NCI-H748 (cell line): ENCODE results near the gene LRGUK.

Source experiments
- DNase-seq: peaks from one replicate; lab custom pipeline; 2025; ENCODE audit not compliant: unreplicated experiment; lab: John Stamatoyannopoulos, UW

The LRGUK gene

DNA sequence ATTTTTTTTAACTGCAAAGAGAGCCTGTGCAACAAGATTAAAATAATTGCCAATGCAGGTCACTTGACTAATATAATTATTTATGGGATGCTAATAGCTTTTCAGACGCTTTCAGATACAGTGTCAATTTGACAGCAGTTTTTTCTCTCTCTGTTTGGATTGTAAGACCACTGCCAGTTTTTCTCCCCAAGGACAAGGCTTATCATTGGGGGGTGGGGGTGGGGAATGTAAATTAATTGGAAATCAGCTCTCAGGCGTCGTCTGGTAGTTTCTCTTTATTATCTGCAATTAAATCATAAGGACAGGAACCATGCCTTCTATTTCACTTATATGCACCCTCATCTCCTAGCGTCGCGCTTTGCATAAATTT lies 559 bp upstream of the LRGUK start:
- DNase-seq = no peak

- no peak for DNase-seq
Observed at GRCh38 chr7:134128829-134129228, 1.7 kb downstream of the LRGUK start.

- no peak for DNase-seq
Observed at GRCh38 chr7:134129856-134130523, 2.9 kb downstream of the LRGUK start.

DNA sequence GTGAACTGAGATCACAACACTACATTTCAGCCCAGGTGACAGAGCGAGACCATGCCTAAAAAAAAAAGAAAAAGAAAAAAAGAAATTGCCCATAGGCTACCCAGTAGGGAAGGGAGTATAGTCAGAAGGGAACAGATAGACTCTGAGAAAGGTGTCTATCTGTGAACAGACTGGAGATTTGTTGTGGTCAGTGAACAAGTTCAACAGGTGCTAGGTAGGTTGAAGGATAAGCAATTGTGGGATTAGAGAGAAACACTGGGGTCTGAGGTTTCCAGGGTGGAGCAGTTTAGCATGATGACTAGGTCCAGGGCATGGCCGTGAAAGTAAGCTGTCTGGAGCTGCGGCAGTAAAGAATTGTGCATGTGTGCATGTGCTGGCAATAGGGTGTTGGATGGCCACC lies 6.9 kb downstream of the LRGUK start:
- DNase-seq = no peak

GRCh38 chr7:134140889-134141867 lies 14.0 kb downstream of the LRGUK start:
- DNase-seq = peak; percentile 59

DNA sequence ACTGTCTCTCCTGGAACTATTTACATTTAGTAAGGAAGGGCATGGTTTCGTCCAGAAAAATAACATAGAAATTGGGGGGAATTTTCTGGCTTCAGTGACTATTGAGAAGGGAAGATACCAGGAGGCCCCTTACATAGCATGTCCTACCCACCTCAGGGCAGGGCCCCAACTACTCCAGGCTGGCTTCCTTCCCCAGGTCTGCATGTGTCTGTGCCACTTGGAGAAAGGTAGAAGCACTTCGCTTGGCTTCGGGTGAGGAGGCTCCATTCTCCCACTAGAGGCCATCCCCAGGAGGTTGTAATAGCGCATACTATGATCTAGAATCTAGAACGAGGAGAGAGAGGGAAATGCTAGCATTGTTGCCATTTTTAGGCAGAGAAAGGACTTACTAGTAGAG lies 14.7 kb downstream of the LRGUK start:
- DNase-seq = no peak

DNA sequence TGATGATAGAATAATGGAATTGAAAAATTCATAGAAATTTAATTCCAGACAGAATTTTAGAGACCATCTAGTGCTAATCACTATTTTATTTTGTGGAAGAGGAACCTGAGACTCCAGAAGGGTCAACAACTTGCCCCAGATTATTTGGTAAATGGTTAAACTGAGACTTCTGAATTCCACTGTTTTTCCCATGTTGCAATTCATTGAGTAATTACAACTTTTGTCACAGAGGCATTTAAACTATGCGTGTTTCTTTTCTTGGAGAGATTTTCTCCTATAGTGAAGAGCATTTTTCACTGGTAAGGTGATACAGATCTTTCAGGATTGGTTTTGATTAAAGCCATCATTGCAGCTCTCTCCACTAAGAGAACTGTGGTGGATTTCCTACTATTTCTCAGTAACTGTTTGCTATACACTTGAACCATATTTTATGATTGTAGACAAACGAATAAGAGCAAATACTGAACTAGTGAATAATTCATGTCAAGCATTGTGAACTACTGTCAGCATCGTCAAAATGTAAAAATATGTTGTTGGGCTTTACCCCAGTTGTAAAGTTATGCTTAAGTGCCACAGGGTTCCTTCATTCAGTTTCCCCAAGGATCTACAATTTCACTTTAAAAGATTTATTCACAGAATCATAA lies 26.5 kb downstream of the LRGUK start:
- DNase-seq = no peak

GRCh38 chr7:134154581-134155130 lies 27.5 kb downstream of the LRGUK start:
- no peak for DNase-seq

- no peak for DNase-seq
Observed at GRCh38 chr7:134155206-134155605, 28.1 kb downstream of the LRGUK start.

DNA sequence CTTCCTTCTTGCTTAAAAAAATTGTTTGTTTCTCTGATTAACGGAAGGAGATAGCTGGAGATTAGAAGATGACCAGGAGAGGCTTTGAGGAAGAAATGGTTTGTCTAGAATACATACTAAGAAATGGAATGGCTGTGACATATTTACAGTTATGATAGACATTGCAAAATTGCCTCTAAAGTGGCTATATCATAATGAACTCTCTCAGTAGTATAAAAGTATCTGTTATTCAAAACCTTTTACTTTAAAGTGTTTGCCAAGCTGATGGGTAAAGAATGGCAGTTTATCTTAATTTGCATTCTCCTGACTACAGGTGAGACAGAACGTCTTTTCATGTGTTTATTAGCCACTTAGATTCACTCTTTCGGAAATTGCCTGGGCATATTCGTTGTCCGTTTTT lies 28.7 kb downstream of the LRGUK start:
- no peak for DNase-seq

GRCh38 chr7:134165252-134165651 lies 38.1 kb downstream of the LRGUK start:
- DNase-seq = no peak

GRCh38 chr7:134167250-134167649 lies 40.1 kb downstream of the LRGUK start:
- no peak for DNase-seq

GRCh38 chr7:134167841-134168240 lies 40.7 kb downstream of the LRGUK start:
- DNase-seq = no peak

DNA sequence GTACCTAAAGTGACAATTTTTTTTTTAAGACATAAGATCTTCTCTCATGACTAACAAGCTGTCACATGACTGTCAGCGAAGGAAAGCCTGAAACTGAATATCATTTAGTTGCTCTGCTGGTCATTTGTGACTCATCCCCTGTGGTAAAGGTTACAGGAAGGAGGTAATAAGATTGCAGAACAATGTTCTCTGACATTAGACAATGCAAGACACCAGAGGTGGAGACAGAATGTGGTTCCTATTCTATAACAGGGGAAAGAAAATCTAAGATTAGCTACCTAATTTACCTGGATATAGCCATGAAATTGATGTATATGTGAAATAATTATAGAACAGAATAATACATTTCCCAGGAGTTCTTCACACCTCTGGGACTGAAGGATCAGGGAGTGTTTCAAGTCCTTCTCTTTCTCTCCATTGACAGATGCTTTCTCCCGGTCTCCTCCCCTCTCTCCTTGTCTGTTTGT lies 47.7 kb downstream of the LRGUK start:
- no peak for DNase-seq

GRCh38 chr7:134175334-134176036 lies 48.3 kb downstream of the LRGUK start:
- DNase-seq = no peak

GRCh38 chr7:134176037-134176350 lies 48.9 kb downstream of the LRGUK start:
- no peak for DNase-seq

DNA sequence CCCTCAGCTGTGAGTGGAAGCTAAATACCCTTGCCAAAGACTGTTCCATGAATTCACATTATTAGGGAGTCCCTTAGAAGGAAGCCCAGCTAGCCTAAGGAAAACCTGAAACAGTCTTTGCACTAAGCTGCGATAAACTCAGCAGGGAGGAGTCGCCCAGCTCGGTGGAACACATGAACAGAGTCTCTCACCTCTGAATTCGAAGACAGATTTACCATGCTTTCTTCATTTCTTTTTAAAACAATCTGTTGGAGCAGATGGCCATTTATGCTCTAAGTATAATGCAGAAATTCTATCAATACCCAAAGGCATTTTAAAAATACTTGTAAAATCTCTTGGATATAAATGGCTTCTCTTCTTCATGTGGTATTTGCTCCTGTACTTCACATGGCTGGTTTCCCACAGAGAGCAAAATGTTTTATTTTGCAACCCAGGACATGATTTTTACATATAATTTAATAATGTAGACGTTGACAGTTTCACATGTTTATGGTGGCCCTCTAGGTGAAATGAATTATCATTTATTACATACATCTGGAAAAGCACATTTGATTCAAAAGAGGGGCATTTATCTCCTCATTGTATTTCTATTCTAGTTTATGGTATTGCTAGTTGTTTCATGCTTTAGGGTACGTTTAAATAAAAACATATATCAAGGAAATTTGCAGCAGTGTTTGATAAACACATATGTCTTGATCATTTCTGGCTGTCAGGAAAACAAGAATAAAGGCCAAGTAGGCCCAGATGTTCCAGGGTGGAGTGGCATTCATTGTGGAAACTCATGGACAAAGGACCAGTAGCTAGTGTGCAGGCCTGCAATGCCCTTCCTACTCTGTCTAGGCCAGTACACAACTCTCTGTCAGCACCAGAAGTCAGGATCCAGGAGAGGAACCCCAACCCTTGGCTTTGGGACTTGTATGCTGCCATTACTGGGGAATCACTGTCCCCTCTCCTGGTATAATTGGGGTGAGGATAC lies 52.2 kb downstream of the LRGUK start:
- no peak for DNase-seq

- DNase-seq = no peak
Observed at GRCh38 chr7:134180376-134180775, 53.2 kb downstream of the LRGUK start.

DNA sequence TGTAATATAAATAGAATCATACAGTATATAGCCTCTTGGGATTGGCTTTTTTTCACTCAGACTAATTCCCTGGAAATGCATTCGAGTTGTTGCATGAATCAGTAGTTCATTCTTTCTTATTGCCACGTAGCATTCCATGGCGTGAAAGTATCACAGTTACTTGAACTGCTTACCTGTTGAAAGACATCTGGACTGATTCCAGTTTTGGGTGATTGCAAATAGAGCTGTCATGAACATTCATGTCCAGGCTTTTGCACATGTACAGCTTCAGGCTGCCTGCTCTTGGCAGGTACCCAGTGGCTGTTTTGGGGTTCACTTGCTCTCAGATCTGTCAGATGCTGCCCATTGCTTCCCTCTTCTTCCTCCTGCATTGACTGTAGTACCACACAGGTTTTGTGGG lies 54.9 kb downstream of the LRGUK start:
- DNase-seq = no peak

- DNase-seq = no peak
Observed at GRCh38 chr7:134184767-134185166, 57.6 kb downstream of the LRGUK start.
